ENCODE measurements around the gene STK39.
"Not testable (repeated sequence)": the region's sequence is repeated elsewhere in the genome, so short reads cannot be mapped to it uniquely, and the experiment has no call there.

Gene STK39

GRCh38 chr2:168044176-168044575, 203.2 kb downstream of the STK39 start:
- no peak for DNase-seq (ENCODE audit: low read depth)

GRCh38 chr2:168042127-168042824, 205.1 kb downstream of the STK39 start:
- DNase-seq (ENCODE audit: low read depth) = not testable (repeated sequence)

GRCh38 chr2:168039881-168040280, 207.5 kb downstream of the STK39 start:
- no peak for DNase-seq (ENCODE audit: low read depth)

GRCh38 chr2:168037778-168038177, 209.6 kb downstream of the STK39 start:
- DNase-seq (ENCODE audit: low read depth) = no peak

- DNase-seq (ENCODE audit: low read depth) = no peak
These were observed 211.9 kb downstream of the STK39 start for GRCh38 chr2:168035458-168035857.

GRCh38 chr2:168034616-168035015, 212.8 kb downstream of the STK39 start:
- DNase-seq (ENCODE audit: low read depth) = no peak

GRCh38 chr2:168033966-168034365, 213.4 kb downstream of the STK39 start:
- DNase-seq (ENCODE audit: low read depth) = no peak

GRCh38 chr2:168032091-168032490, 215.3 kb downstream of the STK39 start:
- DNase-seq (ENCODE audit: low read depth) = no peak

GRCh38 chr2:168030862-168031624, 216.4 kb downstream of the STK39 start:
- DNase-seq (ENCODE audit: low read depth) = no peak

- DNase-seq (ENCODE audit: low read depth) = no peak
These were observed 218.3 kb downstream of the STK39 start for GRCh38 chr2:168029071-168029470.

GRCh38 chr2:168028362-168028761, 219.0 kb downstream of the STK39 start:
- no peak for DNase-seq (ENCODE audit: low read depth)

- DNase-seq (ENCODE audit: low read depth) = no peak
These were observed 221.8 kb downstream of the STK39 start for GRCh38 chr2:168025487-168026202.

- no peak for DNase-seq (ENCODE audit: low read depth)
These were observed 222.9 kb downstream of the STK39 start for GRCh38 chr2:168024459-168024858.

GRCh38 chr2:168021800-168022587, 225.4 kb downstream of the STK39 start:
- DNase-seq (ENCODE audit: low read depth) = no peak

GRCh38 chr2:168015274-168015953, 232.0 kb downstream of the STK39 start:
- no peak for DNase-seq (ENCODE audit: low read depth)

GRCh38 chr2:168009900-168010299, 237.5 kb downstream of the STK39 start:
- no peak for DNase-seq (ENCODE audit: low read depth)

- DNase-seq (ENCODE audit: low read depth) = no peak
These were observed 238.7 kb downstream of the STK39 start for GRCh38 chr2:168008646-168009195.

GRCh38 chr2:168006498-168006897, 240.9 kb downstream of the STK39 start:
- DNase-seq (ENCODE audit: low read depth) = no peak

- DNase-seq (ENCODE audit: low read depth) = no peak
These were observed 241.8 kb downstream of the STK39 start for GRCh38 chr2:168005586-168005985.

- no peak for DNase-seq (ENCODE audit: low read depth)
These were observed 243.5 kb downstream of the STK39 start for GRCh38 chr2:168003876-168004275.

- no peak for DNase-seq (ENCODE audit: low read depth)
These were observed 245.3 kb downstream of the STK39 start for GRCh38 chr2:168002021-168002553.
